ENCODE data around the gene FAM98C.
A peak's percentile ranks its signal among the peaks of the same experiment; 100 is the strongest.
"Not testable (repeated sequence)": the region's sequence is repeated elsewhere in the genome, so short reads cannot be mapped to it uniquely, and the experiment has no call there.

FAM98C gene
- 11.8 to 36.6 (median 15.7) reads per million in 9 experiments for total RNA-seq

DNA sequence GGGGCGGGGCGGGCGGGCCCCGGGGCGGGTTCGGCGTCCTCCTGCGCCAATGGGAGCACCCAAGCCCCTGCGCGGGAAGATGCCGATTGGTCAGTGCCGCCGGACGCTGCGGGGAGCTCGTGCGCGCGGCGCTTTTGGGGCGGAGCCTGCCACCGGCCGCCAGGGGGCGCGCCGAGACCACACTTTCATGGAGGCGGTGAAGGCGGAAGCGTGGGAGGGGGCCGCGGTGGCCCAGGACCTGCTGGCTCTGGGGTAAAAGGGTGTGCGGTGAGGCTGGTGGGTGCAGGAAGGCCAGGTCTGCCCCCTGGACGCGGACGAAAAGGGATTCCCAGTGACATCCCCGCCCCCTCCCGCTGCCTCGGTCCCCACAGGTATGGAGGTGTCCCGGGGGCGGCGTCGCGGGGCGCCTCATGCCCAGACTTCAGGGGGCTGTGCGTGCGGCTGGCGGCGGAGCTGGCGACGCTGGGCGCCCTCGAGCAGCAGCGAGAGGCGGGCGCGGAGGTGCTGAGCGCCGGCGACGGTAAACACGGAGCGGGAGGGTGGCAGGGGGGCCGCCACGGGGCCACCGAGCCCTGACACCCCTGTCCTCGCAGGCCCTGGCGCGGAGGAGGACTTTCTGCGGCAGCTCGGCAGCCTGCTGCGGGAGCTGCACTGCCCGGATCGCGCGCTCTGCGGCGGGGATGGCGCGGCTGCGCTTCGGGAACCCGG is at the start of gene FAM98C:
Gene FAM98C (plus strand): TSS at position 127 of the 708 bp plus-strand sequence. CDS start 61 bp downstream, at position 188.
- Mint-ChIP-seq H3K27me3 (peaks cover 9 to 14% of the 10 kb centered on the region in 2 donors), H3K4me3 (peak within 1 kb of the TSS; percentile 93 to 97), H3K4me1 (ENCODE audit: low read depth in 2 of 2) (peaks cover 10 to 15% of the 10 kb centered on the region in 2 donors), H3K36me3 (ENCODE audit: insufficient read depth) (peaks cover 41% of the 10 kb centered on the region), H3K9me3 (no peaks in the 10 kb centered on the region), H3K27ac (peak within 1 kb of the TSS; percentile 95)
- DNase-seq, result peak; percentile 96 to 98 (median 97)
- ATAC-seq (replicated peaks), result peak; percentile 93

DNA sequence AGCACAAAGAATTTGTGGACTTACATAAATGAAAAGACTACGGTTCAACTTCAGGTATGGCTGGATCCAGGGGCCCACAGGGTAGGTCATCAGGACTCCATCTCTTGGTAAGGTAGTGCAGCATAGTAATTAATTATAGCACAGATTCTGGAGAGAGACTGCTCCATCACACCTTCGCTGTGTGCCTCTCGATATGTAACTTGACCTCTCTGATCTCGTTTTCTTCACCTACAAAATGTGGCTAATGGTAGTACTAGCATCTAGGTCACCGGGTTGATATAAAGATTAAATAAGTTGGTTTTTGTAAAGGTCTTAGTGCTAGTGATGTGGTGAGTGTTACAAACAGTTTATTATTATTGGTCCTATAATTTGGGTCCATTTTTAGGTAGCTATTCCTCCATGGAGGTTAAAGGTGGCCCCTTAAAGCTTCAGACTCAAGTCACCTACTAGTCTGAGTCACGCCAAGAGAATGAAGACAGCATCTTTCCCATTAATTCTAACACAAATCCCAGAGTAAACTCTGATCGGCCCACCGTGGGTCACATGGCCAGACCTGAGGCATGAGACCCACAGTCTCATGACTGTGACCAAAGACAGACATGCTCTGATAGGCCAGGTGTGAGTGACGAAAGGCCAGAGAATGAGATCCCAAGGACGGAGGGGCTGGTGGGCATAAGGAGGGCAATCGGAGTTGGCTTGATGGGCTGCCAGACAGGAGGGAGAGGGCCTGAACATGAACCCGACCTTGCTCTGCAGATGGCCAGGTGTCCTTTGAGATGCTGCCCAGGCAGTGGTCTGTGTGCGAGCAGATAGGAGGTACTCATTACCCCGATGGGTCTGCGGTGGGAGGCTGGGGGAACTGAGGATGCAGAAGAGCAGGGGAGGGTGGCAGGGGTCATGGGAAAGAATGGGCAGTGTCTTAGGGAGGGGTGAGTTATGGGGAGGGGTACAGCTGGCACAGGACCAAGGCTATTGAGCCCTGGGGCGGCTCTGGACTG is 46.9 kb upstream of the FAM98C start:
- Mint-ChIP-seq H3K27me3 (peaks cover 15 to 20% of the 10 kb centered on the region in 2 donors), H3K9me3 (no peaks in the 10 kb centered on the region), H3K4me1 (ENCODE audit: low read depth in 2 of 2) (peaks cover 5 to 6% of the 10 kb centered on the region in 2 donors), H3K27ac (peak overlapping the region in 1 of 2 donors; percentile 22), H3K4me3 (no peak overlapping the region), H3K36me3 (ENCODE audit: insufficient read depth) (peaks cover 7% of the 10 kb centered on the region)
- no peak for ATAC-seq (replicated peaks)
- DNase-seq, result no peak

DNA sequence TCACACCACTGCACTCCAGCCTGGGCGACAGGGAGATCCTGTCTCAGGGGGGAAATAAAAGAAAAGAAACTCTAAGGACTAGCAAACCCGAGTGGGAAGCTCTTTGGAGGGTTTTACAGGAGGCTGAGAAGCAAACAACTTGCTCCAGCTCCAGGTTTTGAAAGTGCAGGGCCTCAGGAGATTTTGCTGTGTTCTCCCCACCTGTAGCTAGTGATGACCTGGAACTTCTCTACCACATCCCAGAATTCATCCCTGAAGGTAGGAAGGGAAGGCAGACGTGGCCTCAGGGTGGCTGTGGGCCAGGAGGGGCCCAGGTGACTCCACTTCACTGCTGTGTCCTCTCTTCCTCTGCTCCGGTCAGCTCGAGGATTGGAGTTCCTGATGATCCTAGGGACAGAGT is 44.8 kb upstream of the FAM98C start:
- H3K27ac Mint-ChIP-seq, result no peak overlapping the region
- peaks cover 13 to 14% of the 10 kb centered on the region in 2 donors for H3K4me1 Mint-ChIP-seq (ENCODE audit: low read depth in 2 of 2)
- no peak overlapping the region for H3K4me3 Mint-ChIP-seq
- H3K9me3 Mint-ChIP-seq, result no peaks in the 10 kb centered on the region
- peaks cover 7% of the 10 kb centered on the region for H3K36me3 Mint-ChIP-seq (ENCODE audit: insufficient read depth)
- peaks cover 19 to 25% of the 10 kb centered on the region in 2 donors for H3K27me3 Mint-ChIP-seq
- ATAC-seq (replicated peaks) (no peak), DNase-seq (no peak)

DNA sequence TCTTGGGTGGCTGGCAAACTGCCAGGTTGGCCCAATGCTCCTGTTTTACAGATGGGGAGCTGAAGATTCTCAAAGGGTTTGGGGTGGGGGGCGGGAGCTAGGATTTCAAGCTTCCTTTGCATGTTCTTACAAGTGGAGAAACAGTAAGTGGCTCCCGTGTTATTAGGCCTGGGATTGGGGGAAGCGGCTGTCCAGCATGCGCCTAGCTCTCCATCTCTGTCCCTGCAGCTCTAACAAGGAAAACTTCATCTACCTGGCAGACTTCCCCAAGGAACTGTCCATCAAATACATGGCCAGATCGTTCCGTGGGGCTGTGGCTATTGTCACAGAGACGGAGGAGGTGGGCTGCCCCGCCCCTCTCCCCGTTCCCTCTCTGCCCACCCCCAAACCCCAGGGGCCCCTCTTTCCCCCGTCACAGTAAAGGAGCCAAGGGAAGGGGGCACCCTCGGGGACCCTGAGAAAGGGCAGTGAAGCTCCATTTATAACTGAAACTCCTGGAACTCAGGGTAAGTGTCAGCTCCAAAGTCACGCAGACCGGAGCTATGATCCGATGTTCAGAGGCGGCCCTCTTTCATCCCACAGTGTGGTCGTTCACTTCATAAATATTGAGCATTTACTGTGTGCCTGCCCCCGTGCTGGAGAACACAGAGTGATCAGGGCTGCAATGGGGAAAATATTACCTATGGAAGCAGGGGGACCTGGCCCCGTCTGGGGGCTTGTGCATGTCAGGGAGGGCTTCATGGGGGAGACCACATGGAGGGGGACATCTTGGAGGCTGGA is 43.5 kb upstream of the FAM98C start:
- no peak for DNase-seq
- peaks cover 19 to 25% of the 10 kb centered on the region in 2 donors for H3K27me3 Mint-ChIP-seq
- peaks cover 7% of the 10 kb centered on the region for H3K36me3 Mint-ChIP-seq (ENCODE audit: insufficient read depth)
- no peaks in the 10 kb centered on the region for H3K9me3 Mint-ChIP-seq
- H3K27ac Mint-ChIP-seq, result no peak overlapping the region
- peaks cover 13 to 14% of the 10 kb centered on the region in 2 donors for H3K4me1 Mint-ChIP-seq (ENCODE audit: low read depth in 2 of 2)
- no peak for ATAC-seq (replicated peaks)
- peak overlapping the region in 1 of 2 donors; percentile 11 for H3K4me3 Mint-ChIP-seq

DNA sequence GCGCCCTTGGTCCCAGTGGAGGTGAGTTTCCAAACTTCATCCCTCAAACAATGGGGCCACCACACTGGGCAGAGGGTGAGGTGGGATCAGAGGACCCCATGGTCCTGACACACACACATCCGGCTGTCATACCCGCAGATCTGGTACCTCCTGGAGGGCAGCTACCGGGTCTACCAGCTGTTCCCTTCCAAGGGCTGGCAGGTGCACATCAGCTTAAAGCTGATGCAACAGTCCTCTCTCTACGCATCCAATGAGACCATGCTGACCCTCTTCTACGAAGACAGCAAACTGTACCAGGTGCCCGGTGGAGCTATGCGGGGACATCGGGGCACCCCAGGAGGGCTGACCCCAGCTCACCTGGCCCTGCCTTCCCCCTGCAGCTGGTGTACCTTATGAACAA is 42.5 kb upstream of the FAM98C start:
- ATAC-seq (replicated peaks) (no peak), DNase-seq (no peak)
- H3K9me3 Mint-ChIP-seq, result no peaks in the 10 kb centered on the region
- peaks cover 7% of the 10 kb centered on the region for H3K36me3 Mint-ChIP-seq (ENCODE audit: insufficient read depth)
- peaks cover 13 to 14% of the 10 kb centered on the region in 2 donors for H3K4me1 Mint-ChIP-seq (ENCODE audit: low read depth in 2 of 2)
- H3K27ac Mint-ChIP-seq, result peak overlapping the region in 1 of 2 donors; percentile 49
- H3K4me3 Mint-ChIP-seq, result peak overlapping the region; percentile 70 to 77
- peaks cover 19 to 25% of the 10 kb centered on the region in 2 donors for H3K27me3 Mint-ChIP-seq

DNA sequence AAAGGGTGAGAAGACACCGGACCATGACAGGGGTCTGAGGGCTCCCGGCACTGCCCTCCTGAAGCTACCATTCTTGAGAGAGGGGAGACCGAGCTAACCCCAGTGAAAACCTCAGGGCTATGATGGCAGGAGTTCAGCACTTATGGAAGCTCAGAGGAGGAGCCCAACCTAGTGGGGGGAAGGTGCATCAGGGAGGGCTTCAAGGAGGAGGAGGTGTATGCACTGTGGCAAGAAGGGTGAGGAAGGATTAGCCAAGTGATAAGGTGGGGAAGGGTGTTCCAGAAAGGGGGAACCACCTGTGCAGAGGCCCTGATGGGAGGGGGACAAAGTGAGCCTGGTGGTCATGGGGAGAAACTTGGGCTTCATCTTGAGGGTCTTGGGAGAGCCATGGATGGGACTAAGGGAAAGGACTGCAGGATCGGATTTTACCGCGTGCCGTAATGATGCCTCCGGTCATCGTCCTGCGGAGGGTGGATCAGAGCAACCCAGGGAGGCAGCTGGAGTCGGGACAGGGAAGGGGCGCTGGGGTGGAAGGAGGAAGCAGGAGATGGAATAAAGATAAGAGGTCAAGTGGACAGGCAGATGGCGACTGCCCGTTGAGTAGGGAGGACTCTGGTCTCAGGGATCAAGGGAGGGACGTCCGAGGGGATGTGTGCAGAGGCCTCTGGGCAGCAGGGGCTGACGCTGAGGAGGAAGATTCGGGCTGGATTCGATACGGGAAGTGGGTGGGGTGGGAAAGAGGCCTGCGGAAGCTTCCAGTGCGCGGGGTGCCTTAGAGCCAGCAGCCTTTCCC is 41.9 kb upstream of the FAM98C start:
- H3K27me3 Mint-ChIP-seq, result peaks cover 16 to 24% of the 10 kb centered on the region in 2 donors
- peaks cover 7% of the 10 kb centered on the region for H3K36me3 Mint-ChIP-seq (ENCODE audit: insufficient read depth)
- H3K27ac Mint-ChIP-seq, result peak overlapping the region; percentile 28 to 49
- H3K9me3 Mint-ChIP-seq, result no peaks in the 10 kb centered on the region
- no peak for ATAC-seq (replicated peaks)
- H3K4me3 Mint-ChIP-seq, result peak overlapping the region; percentile 70 to 77
- peaks cover 13 to 14% of the 10 kb centered on the region in 2 donors for H3K4me1 Mint-ChIP-seq (ENCODE audit: low read depth in 2 of 2)
- no peak for DNase-seq

DNA sequence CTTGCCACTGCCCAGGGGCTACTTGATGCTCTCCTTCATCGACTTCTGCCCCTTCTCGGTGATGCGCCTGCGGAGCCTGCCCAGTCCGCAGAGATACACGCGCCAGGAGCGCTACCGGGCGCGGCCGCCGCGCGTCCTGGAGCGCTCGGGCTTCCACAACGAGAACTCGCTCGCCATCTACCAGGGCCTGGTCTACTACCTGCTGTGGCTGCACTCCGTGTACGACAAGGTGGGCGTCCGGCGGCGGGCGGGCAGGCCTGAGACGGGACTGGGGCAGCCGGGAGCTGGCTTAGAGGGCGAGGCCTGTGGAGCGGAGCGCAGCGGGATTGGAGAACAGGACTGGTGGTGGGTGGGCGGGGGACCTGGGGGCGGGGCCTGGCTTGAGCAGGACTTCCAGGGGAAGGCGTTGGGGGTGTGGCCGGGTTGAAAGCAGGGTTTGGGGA is 41.2 kb upstream of the FAM98C start:
- DNase-seq (peak; percentile 29 to 39 (median 33)), ATAC-seq (replicated peaks) (peak; percentile 75)
- Mint-ChIP-seq H3K4me1 (ENCODE audit: low read depth in 2 of 2) (peaks cover 13 to 14% of the 10 kb centered on the region in 2 donors), H3K27me3 (peaks cover 13 to 24% of the 10 kb centered on the region in 2 donors), H3K9me3 (no peaks in the 10 kb centered on the region), H3K36me3 (ENCODE audit: insufficient read depth) (peaks cover 7% of the 10 kb centered on the region), H3K27ac (peak overlapping the region in 1 of 2 donors; percentile 49), H3K4me3 (peak overlapping the region; percentile 70 to 77)

DNA sequence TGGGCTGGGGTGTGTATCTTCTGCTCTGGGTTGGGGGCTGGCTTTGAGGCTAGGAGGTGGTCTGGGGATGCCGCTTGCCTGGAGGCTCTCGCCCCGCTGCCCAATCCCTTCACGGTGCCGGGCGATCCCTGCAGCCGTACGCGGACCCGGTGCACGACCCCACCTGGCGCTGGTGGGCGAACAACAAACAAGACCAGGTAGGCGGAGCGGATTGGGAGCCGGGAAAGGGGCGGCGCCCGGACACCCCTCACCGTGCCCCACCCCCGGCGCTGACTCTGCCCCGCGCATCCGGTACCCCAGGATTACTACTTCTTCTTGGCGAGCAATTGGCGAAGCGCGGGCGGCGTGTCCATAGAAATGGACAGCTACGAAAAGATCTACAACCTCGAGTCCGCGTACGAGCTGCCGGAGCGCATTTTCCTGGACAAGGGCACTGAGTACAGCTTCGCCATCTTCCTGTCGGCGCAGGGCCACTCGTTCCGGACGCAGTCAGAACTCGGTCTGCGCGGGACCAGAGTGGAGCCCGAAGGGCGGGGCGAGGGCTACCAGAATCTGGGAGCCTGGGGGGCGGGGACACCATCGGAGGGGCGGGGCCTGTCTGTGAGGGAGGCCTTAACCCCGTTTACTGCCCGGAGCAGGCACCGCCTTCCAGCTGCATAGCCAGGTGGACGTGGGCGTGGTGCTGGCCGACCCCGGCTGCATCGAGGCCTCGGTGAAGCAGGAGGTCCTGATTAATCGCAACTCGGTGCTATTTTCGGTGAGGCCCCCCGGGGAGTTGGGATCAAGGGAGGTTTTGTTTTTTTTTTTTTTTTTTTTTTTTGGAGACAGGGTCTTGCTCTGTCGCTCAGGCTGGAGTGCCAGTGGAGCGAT is 40.6 kb upstream of the FAM98C start:
- Mint-ChIP-seq H3K27me3 (peaks cover 13 to 23% of the 10 kb centered on the region in 2 donors), H3K4me3 (peak overlapping the region; percentile 70 to 77), H3K36me3 (ENCODE audit: insufficient read depth) (peaks cover 7% of the 10 kb centered on the region), H3K4me1 (ENCODE audit: low read depth in 2 of 2) (peaks cover 13 to 14% of the 10 kb centered on the region in 2 donors), H3K9me3 (no peaks in the 10 kb centered on the region), H3K27ac (peak overlapping the region in 1 of 2 donors; percentile 63)
- DNase-seq (peak; percentile 29 to 38 (median 36)), ATAC-seq (replicated peaks) (peak; percentile 57)

DNA sequence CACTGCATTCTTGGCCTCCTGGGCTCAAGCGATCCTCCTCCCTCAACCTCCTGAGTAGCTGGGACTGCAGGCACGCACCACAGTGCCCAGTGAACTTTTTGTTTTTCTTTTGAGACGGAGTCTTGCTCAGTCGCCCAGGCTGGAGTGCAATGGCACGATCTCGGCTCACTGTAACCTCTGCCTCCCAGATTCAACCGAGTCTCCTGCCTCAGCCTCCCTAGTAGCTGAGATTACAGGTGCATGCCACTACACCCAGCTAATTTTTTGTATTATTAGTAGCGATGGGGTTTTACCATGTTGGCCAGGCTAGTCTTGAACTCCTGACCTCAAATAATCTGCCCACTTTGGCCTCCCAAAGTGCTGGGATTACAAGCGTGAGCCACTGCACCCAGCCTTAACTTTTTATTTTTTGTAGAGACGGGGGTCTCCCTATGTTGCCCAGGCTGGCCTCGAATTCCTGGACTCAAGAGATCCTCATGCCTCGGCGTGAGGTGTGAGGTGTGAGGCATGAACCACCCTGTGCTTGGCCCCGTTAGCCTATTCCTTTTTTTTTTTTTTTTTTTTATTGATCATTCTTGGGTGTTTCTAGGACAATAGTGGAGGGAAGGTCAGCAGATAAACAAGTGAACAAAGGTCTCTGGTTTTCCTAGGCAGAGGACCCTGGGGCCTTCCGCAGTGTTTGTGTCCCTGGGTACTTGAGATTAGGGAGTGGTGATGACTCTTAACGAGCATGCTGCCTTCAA is 39.8 kb upstream of the FAM98C start:
- H3K27me3 Mint-ChIP-seq, result peaks cover 13 to 31% of the 10 kb centered on the region in 2 donors
- H3K4me1 Mint-ChIP-seq (ENCODE audit: low read depth in 2 of 2), result peaks cover 13 to 14% of the 10 kb centered on the region in 2 donors
- H3K9me3 Mint-ChIP-seq; ATAC-seq (replicated peaks); H3K36me3 Mint-ChIP-seq (ENCODE audit: insufficient read depth); DNase-seq: not testable (repeated sequence)
- peak overlapping the region; percentile 70 to 77 for H3K4me3 Mint-ChIP-seq
- H3K27ac Mint-ChIP-seq, result peak overlapping the region in 1 of 2 donors; percentile 25

DNA sequence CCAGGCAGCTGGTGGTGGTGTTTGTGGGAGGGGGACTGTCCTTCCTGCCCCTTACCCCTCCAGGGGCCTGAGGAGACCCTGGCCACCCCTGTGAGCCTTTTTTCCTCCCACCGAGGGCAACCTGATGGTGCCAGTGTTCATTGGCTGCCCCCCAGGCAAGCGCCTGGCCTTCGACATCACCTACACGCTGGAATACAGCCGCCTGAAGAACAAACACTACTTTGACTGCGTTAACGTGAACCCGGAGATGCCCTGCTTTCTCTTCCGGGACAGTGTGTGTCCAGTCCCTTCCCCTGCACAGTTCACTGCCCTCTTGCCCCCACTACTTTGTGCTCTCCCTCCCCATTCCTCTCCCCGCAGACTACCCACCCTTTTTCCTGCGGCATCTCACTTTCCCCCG is 35.9 kb upstream of the FAM98C start:
- ATAC-seq (replicated peaks), result no peak
- Mint-ChIP-seq H3K9me3 (no peaks in the 10 kb centered on the region), H3K27me3 (peaks cover 5 to 36% of the 10 kb centered on the region in 2 donors), H3K4me1 (ENCODE audit: low read depth in 2 of 2) (peaks cover under 1 to 3% of the 10 kb centered on the region in 2 donors), H3K4me3 (no peak overlapping the region), H3K27ac (no peak overlapping the region), H3K36me3 (ENCODE audit: insufficient read depth) (no peaks in the 10 kb centered on the region)
- no peak for DNase-seq

DNA sequence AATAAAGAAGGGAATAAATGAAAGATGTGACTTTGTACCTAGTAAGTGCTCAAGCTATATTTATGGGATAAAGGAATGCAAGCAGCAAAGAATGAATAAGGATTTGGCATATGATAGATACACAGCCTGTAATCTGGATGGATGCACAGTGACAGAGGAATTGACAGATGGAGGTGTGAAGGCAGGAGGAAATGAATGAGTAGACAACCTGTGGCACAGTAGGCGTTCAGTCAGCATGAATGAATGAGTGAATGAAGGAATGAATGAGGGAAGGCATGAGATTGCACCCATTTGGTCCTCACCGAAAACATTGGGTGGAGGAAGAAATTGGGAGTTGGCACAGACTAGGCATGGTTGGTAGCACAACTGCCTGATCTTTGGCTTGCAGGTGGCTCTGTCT is 33.3 kb upstream of the FAM98C start:
- peaks cover 5 to 36% of the 10 kb centered on the region in 2 donors for H3K27me3 Mint-ChIP-seq

More for the DNA sequence above, 33.3 kb upstream of the FAM98C start:
- Mint-ChIP-seq H3K27ac (no peak overlapping the region), H3K4me3 (no peak overlapping the region), H3K9me3 (no peaks in the 10 kb centered on the region), H3K36me3 (ENCODE audit: insufficient read depth) (peaks cover 5% of the 10 kb centered on the region), H3K4me1 (ENCODE audit: low read depth in 2 of 2) (peaks cover 2 to 6% of the 10 kb centered on the region in 2 donors)
- DNase-seq (no peak), ATAC-seq (replicated peaks) (no peak)
